Measurements from ENCODE around the gene SHISA7.
A peak's percentile ranks its signal among the peaks of the same experiment; 100 is the strongest.
"Not testable (repeated sequence)": the region's sequence is repeated elsewhere in the genome, so short reads cannot be mapped to it uniquely, and the experiment has no call there.

Gene SHISA7

GRCh38 chr19:55446060-55446459, 3.0 kb upstream of the SHISA7 start:
- DNase-seq = no peak

- no peak for DNase-seq
Measured at GRCh38 chr19:55444646-55445045, 1.5 kb upstream of the SHISA7 start.

- DNase-seq = no peak
Measured at GRCh38 chr19:55443824-55444480, 852 bp upstream of the SHISA7 start.

- DNase-seq = no peak
Measured at GRCh38 chr19:55442372-55442961, 633 bp downstream of the SHISA7 start.

GRCh38 chr19:55441692-55442321, 1.3 kb downstream of the SHISA7 start:
- DNase-seq = no peak

GRCh38 chr19:55441319-55441691, 1.8 kb downstream of the SHISA7 start:
- DNase-seq = no peak

GRCh38 chr19:55440411-55441105, 2.5 kb downstream of the SHISA7 start:
- no peak for DNase-seq

GRCh38 chr19:55439052-55439451, 4.0 kb downstream of the SHISA7 start:
- no peak for DNase-seq

GRCh38 chr19:55437410-55437809, 5.7 kb downstream of the SHISA7 start:
- DNase-seq = peak; percentile 54

GRCh38 chr19:55436847-55437246, 6.3 kb downstream of the SHISA7 start:
- DNase-seq = no peak

- DNase-seq = no peak
Measured at GRCh38 chr19:55435020-55435419, 8.1 kb downstream of the SHISA7 start.

GRCh38 chr19:55434356-55434919, 8.7 kb downstream of the SHISA7 start:
- no peak for DNase-seq

GRCh38 chr19:55433292-55433691, 9.8 kb downstream of the SHISA7 start:
- no peak for DNase-seq

- DNase-seq = no peak
Measured at GRCh38 chr19:55432241-55432959, 10.7 kb downstream of the SHISA7 start.

- DNase-seq = no peak
Measured at GRCh38 chr19:55431183-55431582, 11.9 kb downstream of the SHISA7 start.

GRCh38 chr19:55426042-55426441, 17.1 kb downstream of the SHISA7 start:
- no peak for DNase-seq

- no peak for DNase-seq
Measured at GRCh38 chr19:55424518-55424917, 18.6 kb downstream of the SHISA7 start.

- DNase-seq = no peak
Measured at GRCh38 chr19:55423225-55424005, 19.7 kb downstream of the SHISA7 start.

- not testable (repeated sequence) for DNase-seq
Measured at GRCh38 chr19:55421281-55421680, 21.8 kb downstream of the SHISA7 start.

- DNase-seq = no peak
Measured at GRCh38 chr19:55419624-55420236, 23.4 kb downstream of the SHISA7 start.

- DNase-seq = no peak
Measured at GRCh38 chr19:55419103-55419502, 24.0 kb downstream of the SHISA7 start.
